Stimulated activated CD8-positive, alpha-beta memory T cell treated with anti-CD3 and anti-CD28 coated beads, Interleukin-15, amount 100 ng/mL, for 1 hour (primary cell): ENCODE results near the gene CAPS2.
"Not testable (repeated sequence)": the region's sequence is repeated elsewhere in the genome, so short reads cannot be mapped to it uniquely, and the experiment has no call there.

Source experiments
- DNase-seq: peaks from one replicate; pipeline ENCODE4 v3.0.0-alpha.2; 2020; ENCODE audit warnings: low read depth

CAPS2 gene

DNA sequence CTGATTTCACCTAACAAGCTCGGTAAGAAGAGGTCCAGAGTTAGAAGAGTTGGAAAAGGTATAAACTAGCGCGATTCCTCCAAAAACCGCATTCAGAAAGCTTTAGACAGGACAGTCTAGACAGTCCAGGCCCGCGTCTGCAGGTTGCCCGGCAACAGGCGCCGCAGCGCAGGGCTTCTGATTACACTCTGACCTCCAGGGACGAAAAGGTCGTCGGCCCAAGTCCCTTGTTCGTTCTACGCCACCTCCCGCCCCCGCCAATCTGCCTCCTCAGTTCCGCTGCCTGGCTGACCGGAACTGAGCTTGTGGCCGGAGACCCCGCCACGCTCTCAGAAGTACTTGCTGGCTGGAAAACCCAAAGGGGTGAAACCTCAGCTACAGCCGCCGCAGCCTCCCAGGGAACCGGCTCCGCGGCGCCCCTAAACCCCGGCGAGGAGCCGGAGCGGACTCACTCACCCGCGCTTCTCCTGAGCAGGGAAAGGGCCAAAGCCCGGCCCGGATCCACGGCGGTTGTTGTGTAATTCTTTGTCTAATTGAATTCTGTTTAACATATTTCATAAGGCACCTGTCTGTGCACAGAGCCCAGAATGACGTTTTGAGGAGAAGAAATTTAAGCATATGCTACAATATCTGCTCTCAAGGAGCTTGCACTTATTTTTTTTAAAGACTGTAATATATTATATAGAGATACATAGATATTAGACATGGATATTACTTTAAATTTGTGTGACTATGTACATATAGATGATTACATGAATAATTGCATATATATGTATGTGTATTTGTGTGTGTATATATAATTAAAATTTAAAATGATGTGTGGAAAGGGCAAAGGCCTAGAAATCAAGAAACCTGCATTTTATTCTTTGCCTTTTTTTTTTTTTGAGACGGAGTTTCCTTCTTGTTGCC lies at the start of gene CAPS2:
CAPS2 (minus strand) TSS at position 407 of the 909 bp plus-strand sequence. CDS start 3,826 bp downstream, outside the sequence.
- DNase-seq = peak; percentile 32

DNA sequence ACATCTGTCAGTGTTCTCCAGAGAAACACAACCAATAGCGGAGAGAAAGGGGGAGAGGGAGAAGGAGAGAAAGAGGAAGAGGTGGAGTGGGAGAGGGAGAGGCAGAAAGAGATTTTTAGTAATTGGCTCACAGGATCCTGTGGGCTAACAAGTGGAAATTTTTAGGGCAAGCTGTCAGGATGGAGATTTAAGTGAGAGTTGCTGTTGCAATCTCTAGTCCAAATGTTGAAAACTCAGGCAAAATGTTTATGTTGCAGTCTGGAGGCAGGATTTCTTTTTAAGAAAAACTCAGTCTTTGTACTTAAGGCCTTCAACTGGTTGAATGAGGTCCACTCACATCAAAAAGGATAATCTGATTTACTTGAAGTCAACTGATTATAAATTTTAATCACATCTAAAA lies 48.2 kb upstream of the CAPS2 start:
- no peak for DNase-seq

DNA sequence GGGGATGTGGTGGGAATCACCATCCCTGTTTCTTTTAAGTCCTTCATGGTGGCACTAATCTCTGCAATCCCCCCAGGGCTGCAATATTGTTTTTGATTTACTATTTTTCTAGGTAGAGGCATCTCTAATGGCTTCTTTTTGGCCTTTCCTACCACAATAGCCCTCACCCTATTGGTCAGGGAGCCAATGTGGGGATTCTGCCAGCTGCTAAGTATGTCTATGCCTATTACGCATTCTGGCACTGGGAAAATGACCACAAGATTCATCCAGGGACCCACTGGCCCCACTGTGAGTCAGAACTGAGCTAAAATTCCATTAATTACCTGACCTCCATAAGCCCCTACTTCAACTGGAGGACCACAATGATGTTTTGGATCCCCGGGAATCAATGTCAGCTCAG lies 44.8 kb upstream of the CAPS2 start:
- no peak for DNase-seq

DNA sequence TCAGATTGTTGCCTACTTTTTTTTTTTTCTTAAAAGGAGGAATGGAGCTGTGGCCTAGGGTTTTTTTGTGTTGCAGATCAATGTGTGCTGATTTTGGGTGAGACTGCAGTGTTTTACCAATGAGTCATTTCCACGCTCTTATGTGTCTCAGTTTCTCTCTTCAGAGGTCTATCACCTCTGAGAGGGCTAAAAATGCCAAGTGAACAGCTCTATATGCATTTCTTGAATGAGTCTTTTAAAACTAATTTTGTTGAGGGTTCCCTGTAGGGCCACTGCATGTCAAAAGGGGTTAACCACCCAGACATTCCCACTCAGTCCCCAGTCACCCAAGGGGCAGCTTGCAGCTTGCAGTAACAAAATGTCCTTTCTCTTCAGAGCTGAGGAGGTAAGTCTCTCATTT lies 36.5 kb upstream of the CAPS2 start:
- DNase-seq = no peak

DNA sequence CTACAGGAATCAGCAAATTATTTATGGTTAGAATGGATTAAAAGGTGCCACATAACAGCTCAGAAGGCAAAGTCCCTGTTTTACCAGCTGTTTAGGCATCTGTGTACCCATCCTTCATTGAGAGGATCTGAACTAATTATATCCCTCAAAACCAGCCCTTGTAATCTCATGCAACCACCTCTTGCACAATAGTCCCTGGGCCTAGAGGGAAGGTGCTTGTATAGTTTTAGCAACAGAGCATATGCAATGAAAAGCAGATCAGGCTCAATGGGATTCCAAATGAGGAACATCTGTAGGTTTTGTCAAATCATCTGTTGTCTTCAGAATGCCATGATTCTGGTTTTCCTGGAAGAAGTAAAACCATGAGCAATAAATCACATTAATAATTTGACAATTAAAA lies 34.8 kb upstream of the CAPS2 start:
- DNase-seq = no peak

DNA sequence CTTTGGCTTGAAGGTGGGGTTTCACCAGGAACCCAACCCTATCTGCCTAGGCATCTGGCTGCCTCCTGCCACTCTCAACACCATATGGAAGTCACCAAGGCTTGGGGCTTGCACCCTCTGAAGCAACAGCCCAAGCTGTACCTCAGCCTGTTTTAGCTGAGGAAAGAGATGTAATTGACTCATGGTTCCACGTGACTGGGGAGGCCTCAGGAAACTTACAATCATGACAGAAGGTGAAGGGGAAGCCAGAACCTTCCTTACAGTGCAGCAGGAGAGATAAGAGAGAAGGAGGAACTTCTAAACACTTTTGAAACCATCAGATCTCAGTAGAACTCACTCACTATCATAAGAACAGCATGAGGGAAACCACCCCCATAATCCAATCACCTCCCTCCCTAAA lies 31.3 kb upstream of the CAPS2 start:
- DNase-seq = no peak

DNA sequence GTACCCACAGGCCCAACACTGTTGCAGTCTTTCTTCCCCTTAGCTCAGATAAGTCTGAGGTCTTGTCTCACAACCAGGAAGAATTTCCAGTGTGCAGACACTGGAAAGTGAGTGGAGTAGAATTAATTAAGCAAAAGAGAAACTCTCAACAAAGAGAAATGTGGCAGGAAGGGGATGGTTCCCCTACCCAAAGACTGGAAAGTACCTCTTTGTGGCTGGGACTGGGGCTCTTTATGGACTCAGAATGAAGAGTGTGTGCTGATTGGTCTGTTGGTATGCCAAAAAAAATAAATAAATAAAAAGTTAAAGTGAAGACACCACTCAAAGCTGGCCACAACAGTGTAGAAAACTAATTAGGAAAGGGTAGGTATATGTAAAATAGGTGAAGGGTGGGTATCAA lies 30.8 kb upstream of the CAPS2 start:
- DNase-seq = no peak

DNA sequence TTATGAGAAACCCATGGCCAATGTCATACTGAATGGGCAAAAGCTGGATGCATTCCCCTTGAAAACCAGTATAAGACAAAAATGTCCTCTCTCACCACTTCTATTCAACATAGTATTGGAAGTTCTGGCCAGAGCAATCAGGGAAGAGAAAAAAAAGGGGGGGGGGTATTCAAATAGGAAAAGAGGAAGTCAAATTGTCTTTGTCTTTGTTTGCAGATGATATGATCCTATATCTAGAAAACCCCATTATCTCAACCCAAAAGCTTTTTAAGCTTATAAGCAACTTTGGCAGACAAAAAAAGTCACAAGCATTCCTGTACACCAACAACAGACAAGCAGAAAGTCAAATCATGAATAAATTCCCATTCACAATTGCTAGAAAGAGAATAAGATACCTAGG lies 23.9 kb upstream of the CAPS2 start:
- DNase-seq = no peak

DNA sequence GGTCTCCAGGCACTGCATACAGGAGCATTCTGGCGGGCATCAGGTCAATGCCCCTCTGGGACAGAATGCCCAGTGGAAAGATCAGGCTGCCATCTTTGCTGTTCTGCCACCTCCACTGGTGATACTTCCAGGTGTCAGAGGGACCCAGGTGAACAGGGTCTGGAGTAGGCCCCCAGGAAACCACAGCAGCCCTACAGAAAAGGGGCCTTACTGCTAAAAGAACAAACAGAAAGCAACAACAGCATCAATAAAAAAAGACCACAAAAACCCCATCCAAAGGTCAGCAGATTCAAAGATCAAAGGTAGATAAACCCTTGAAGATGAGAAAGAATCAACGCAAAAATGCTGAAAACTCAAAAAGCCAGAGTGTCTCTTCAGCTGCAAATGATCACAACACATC lies 20.3 kb upstream of the CAPS2 start:
- no peak for DNase-seq

DNA sequence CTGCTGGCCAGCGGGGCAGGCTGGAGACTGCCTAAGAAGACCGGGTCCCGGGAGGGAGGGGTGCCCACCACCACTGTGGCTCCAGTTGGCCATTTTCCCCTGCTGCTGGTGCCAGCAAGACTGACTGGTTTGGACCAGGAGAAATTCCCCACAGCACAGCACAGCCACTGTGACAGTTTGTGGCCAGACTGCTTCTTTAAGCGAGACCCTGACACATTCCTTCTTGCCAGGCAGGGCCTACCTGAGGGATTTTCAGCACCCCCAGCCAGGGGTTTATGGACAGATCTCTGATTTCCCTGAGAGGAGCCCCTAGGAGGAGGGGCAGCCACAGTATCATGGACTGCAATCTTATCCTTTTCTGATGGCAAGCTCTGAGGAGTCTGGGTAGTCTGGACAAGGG lies 19.8 kb upstream of the CAPS2 start:
- DNase-seq = no peak

DNA sequence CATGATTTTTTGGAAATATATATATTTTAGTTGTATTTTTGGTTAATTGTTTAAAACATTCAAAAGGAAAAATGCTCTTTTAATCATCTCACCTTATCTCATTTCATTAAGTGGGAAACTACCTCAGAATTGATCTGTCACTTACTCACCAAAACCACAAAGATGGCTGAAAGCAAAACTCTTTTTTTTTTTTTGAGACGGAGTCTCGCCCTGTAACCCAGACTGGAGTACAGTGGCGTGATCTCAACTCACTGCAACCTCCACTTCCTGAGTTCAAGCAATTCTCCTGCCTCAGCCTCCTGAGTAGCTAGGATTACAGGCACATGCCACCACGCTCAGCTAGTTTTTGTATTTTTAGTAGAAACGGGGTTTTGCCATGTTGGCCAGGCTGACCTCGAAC lies 16.1 kb upstream of the CAPS2 start:
- not testable (repeated sequence) for DNase-seq

DNA sequence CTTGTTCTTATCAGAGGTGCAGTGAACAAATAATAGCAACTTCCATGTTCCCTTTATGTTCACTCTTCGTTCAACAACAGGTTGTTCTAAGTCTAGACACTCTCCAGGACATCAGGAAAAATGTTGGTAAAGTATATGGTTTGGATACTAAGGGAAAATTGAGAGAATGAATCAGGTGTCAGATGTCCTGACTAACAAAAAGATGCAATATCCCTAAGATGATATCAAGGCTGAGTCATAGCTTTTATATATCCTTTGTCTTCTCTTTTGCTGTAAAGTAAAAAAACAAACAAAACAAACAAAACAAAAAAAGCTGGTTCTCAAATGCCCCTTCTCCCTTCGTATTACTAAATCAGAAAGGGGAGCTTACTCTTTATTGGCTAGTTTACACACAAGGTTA lies 15.4 kb upstream of the CAPS2 start:
- no peak for DNase-seq

DNA sequence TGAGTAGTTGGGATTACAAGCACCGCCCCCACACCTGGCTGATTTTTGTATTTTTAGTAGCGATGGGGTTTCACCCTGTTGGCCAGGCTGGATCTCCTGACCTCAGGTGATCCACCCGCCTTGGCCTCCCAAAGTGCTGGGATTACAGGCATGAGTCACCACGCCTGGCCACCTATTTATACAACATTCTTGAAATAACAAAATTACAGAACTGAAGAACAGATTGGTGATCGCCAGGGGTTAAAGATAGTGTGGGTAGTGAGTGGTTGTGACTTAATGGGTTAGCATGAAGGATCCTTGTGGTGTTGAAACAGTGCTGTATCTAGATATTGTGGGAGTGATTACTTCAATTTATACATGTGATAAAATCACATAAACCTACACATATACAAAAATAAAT lies 11.7 kb upstream of the CAPS2 start:
- DNase-seq = no peak

DNA sequence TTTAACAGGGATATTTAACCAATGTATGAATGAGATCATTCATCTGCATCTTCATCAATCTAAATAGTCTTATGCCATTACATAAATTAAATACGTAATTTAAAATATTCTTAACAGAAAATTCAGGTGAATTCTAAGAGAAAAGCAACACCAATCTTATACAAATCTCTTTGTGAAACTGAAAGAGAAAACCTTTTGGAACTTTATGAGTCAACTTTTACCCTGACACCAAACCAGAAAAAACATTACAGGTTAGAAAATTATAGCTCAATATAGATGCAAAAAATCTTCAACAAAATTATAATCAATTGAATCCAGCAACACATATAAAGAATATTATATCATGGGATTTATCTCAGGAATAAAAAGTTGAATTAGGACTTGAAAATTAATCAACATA lies 7.8 kb upstream of the CAPS2 start:
- DNase-seq = no peak

DNA sequence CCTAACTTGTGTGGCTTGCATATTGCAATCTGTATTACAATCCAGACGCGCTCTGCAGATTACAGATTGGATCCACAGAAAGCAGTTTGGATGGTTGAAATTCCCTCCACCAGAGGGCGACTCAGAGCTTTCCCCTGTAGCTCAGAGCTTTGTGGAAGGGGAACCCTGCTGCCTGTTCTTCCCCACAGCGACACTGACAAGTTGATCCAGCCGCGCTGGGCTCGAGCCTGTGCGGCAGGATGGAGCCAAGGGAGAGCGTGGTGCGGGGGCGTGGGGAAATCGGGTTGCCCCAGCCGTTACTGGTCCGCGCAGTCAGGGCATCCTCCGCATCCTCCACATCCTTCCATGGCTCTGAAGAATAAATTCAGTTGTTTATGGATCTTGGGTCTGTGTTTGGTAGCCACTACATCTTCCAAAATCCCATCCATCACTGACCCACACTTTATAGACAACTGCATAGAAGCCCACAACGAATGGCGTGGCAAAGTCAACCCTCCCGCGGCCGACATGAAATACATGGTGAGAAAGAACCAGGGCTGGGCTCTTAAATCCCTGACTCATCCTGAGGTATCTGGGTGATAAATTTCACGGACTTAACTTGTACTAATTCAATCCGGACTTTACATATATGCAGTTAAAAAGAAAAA lies 4.4 kb upstream of the CAPS2 start, which contains the start of gene GLIPR1L1:
GLIPR1L1 (plus strand) TSS at position 287 of the 647 bp plus-strand sequence; CDS start at position 346, 59 bp downstream.
- peak; percentile 80 for DNase-seq

DNA sequence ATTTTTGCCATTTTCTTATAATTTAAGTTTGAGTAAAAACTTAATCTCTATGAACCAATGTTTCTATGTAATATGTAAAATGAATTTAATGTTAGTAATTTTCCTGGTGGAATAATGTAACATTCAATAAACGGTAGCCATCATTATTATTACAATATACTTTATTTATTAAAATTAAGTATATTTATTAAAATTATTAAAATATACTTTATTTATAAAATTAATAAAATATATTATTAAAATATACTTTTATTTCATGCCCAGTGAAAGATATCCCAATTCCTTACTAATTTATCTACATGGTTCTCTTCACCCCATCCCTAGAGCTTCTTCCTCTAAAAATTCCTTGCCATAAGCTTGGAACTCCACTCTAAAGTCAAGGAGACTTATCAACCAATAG lies 2.5 kb downstream of the CAPS2 start:
- no peak for DNase-seq

DNA sequence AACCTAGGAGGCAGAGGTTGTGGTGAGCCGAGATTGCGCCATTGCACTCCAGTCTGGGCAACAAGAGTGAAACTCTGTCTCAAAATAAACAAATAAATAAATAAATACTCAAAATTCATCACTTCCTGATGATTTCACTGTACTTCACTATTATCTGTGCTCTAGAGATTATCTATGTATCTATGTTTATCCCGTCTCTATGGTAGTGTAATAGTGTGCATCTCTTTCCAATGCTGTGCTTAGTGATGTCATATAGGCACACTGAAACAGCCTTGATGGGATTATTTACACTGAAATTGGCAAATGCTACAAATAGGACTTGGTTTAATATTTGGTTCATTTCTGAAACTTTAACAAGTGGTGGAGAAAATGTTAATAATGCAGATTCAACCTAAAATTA lies 6.5 kb downstream of the CAPS2 start:
- DNase-seq = no peak

DNA sequence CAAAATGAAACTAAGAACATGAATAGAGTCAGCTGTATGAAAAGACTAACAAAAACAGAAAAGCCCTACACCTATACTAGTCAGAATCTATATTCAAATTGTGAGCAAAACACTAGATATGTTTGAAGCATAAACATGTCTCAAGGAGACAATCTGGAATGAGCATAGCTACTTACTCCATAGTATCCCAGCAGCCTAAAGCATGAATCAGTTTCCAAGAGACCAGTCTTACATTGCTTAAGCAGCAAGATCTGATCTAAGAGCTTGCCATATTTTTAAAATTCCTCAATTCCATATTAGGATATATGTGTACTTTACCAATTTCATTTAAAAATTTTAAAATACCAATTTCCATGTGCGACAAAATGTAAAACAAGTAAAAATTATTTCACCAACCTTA lies 7.7 kb downstream of the CAPS2 start:
- DNase-seq = no peak

DNA sequence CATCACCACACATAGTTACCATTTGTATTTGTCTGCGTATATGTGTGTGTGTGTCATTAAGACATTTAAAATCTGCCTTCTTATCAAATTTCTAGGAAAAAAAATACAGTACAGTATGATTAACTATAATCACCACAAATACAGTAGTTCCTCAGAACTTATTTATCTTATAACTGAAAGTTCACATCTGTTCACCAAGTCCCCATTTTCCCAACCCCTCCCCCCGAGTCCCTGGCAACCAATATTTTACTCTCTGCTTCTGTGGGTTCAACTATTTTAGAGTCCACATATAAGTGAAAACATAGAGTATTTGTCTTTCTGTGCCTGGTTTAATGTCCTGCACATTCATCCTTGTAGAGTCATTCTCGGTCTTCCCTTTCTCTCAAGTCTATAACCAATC lies 12.3 kb downstream of the CAPS2 start:
- no peak for DNase-seq

DNA sequence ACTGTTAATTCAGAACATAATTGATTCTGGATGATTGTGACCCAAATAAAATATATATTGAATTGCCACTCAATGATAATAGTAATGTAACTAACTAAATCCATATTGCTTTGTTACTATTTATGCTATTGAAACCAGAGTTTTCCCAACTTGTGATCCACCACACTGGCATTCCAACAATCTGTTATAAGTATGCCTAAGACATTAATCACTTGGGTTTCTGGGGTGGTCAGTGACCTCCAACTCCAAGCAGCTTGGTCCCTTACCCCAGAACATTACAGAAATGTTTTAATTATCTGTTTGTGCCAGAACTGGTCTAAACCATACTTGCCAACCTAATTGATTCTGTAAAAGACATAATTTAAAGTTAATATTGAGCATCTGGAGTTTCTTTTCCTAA lies 14.6 kb downstream of the CAPS2 start:
- no peak for DNase-seq

DNA sequence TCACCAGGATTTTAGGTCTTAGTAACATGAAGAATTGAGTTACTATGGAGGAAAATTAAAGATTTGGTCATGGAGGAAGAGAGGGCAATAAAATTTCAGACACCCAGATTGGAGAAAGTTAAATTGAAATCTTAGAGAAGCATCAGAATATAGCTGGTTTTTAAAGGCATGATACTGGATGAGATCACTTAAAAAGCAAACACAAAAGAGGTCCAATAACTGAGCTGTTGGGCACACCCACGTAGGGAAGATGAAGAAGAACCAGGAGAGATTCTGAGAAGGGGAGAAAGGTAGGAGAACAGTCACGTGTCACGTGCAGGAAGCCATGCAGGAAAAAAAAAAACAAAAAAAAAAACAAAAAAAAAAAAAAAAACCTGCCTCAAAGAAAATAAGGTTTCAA lies 18.8 kb downstream of the CAPS2 start:
- no peak for DNase-seq

DNA sequence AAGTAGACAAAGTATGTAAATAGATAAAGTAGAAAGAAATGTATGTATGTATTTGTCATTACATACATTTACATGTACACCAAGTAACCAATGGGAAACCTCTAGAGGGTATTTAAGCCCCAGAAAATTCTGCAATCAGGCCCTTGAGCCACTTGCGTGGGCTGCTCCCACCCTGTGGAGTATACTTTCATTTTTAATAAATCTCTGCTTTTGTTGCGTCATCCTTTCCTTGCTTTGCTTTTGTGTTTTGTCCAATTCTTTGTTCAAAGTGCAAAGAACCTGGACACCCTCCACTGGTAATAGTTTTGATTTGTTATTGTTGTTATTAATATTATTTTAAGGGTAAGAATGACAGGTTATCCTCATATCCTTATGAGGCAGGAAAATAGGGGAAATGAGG lies 21.8 kb downstream of the CAPS2 start:
- DNase-seq = no peak
